ENCODE measurements around the gene VAV3. TPM values are rescaled to one million over a fixed set of nuclear protein-coding genes. Genes with fewer than 3 reads are reported as not detected.
"Not testable (repeated sequence)": the region's sequence is repeated elsewhere in the genome, so short reads cannot be mapped to it uniquely, and the experiment has no call there.

VAV3 gene, protein sequence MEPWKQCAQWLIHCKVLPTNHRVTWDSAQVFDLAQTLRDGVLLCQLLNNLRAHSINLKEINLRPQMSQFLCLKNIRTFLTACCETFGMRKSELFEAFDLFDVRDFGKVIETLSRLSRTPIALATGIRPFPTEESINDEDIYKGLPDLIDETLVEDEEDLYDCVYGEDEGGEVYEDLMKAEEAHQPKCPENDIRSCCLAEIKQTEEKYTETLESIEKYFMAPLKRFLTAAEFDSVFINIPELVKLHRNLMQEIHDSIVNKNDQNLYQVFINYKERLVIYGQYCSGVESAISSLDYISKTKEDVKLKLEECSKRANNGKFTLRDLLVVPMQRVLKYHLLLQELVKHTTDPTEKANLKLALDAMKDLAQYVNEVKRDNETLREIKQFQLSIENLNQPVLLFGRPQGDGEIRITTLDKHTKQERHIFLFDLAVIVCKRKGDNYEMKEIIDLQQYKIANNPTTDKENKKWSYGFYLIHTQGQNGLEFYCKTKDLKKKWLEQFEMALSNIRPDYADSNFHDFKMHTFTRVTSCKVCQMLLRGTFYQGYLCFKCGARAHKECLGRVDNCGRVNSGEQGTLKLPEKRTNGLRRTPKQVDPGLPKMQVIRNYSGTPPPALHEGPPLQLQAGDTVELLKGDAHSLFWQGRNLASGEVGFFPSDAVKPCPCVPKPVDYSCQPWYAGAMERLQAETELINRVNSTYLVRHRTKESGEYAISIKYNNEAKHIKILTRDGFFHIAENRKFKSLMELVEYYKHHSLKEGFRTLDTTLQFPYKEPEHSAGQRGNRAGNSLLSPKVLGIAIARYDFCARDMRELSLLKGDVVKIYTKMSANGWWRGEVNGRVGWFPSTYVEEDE
- total RNA-seq: 1.1 TPM in 2 replicates

DNA sequence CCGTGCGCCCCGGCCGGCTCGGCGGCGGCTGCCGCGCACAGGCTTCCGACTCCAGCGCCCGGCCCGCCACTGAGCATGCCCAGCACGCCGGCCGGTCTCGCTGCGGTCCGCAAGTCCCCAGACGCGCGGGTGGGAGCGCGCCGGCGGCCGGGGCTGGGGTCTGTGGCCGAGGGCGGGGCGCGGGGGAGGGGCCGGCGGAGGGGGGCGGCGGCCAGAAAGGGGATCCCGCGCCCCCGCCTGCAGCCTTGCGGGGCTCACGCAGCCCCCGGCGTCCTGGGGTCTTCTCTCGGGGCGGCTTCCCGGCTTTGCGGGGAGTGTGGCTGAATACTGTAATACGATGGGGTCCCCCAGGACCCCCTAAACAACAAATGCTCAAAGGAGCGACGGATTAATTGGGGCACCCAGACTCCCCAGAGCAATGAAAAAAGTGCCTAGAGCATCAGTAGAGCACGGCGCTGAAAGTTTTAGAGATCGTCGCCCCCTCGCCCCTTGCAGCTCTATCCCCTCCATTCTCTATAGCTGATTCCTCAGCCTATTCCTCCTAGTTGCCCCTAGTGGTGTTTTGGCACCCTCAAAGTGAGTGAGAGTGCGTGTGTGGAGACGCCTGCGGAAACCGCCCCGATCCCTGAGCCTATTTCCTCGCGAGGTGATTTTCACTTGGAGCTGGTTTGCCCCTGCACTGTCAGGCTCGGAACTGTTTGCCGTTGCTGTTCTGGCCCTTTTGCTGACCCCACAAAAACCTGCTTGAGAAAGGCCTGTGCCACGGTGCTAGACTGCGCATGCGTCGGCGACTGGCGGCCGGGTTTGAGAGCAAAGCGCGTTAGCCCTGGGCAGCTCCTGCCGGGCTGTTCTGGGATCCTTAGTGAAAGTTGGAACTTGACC is at the start of gene VAV3:
TSS of gene VAV3 (minus strand) at position 71 of the 882 bp plus-strand sequence. CDS start 311 bp downstream, outside the sequence.
- DNase-seq (ENCODE audit: low read depth, low spot score): no peak

DNA sequence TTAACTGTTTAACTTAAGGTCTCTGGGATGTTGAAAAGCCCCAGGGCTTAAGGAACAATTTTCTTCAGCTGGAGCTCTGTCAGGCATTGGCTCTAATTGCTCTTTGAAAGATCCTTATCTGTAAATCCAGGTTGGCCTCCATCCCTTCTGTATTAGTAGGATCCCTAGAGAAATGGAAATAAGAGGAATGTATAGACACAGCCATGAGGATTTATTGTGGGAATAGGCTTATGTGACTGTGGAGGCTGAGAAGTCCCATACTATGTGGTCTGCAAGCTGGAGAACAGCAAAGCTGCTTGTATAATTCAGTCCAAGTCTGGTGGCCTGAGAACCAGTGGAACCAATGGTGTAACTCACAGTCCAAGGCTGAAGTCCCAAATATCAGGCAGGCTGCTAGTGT is 47.6 kb upstream of the VAV3 start:
- DNase-seq (ENCODE audit: low read depth, low spot score): no peak

DNA sequence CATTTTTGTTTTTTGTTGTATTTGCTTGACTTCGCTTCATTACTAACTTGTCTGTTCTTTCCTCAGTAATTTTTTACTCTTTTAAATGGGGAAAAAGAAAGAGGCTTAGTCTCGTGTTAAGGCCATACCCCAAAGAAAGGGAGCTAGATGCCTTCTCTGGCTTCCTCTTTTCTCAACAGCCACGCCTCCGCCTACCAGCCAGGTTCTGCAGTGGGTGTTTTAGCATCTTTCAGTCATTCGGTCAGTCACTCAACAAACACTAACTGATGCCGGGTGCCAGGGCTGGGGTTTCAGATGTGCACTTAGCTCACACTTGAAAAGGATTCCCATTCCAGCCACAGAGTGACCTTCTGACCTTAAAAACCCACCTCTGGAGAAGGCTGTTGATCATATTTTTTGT is 46.3 kb upstream of the VAV3 start:
- no peak for DNase-seq (ENCODE audit: low read depth, low spot score)

DNA sequence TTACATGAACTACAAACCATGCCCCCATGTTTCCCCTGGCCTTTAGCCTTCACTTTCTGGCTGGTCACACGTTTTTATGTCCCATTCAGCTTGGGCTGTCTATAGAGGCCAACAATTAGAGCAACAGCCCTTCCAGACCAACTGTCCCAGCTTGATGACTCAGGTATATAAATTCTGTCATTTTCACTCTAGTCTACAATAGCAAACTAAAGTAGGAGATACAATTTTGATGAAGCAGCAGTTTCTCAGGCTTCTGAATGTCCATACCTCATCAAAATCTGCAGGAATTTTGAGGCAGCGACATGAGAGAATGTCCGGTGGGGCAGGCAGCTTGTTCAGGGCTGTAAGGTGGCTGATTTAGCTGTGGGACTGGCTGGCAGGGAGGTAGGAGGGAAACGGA is 45.6 kb upstream of the VAV3 start:
- DNase-seq (ENCODE audit: low read depth, low spot score): no peak

DNA sequence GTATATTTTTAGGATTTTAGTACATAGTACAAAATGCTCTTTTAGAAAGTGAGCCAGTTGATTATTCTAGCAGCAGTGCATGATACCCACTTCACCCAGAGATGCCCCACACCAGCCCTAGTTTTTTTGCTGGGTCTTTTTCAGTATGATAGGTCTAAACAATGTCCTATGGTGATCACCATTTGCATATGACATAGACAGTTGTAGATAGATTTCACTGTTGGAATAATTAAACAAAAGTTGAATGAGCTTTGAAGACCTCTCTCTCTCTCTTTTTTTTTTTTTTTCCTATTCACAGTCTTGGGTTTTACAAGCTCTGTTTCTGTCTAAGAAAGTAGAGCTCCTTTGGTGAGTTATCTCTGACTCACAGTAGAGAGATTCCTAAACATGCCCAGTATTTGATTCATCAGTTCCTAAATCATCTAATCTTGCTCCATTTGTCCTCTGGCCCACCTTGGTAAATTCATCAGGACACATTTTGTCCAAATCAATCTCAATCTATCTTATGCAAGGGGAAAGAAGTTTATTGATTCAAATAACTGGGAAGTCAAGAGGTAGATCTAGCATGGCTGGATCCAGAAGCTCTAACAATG is 44.7 kb upstream of the VAV3 start:
- DNase-seq (ENCODE audit: low read depth, low spot score): no peak

DNA sequence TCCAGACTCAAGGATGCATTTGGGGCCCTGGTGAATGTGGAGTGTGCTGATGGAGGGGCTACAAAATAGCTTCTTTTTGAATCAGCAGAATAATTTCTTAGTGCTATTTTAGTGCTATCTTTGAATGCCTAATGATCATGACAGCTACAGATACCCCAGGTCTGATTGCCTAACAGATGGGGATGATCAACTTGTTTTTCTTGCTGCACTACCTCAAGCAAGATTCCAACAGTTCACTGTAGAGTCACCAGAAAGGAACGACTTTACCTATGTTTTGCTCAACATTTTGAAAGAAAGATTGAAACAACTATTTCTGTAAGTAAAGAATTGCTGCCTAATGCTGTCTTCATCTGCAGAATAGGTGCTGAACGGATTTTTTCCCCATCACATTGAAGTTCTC is 42.6 kb upstream of the VAV3 start:
- DNase-seq (ENCODE audit: low read depth, low spot score): no peak

DNA sequence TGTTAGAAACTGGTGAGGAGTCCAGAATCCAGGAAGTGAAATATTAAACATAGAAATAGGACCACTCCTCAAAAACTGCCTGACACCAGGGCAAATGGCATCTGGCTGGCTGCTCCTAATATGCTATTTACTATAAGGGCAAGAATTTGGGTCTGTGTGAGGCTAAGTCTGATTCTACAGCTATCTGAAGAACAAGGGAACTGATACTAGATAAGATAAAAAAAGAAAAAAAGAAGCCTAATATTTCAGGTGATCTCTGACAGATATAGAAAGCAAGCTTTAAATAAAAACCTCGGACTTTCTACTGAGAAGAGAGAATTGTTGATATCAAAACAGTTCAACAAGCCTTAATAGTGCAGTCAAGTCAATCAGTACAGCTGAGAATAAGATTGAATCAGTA is 42.1 kb upstream of the VAV3 start:
- no peak for DNase-seq (ENCODE audit: low read depth, low spot score)

DNA sequence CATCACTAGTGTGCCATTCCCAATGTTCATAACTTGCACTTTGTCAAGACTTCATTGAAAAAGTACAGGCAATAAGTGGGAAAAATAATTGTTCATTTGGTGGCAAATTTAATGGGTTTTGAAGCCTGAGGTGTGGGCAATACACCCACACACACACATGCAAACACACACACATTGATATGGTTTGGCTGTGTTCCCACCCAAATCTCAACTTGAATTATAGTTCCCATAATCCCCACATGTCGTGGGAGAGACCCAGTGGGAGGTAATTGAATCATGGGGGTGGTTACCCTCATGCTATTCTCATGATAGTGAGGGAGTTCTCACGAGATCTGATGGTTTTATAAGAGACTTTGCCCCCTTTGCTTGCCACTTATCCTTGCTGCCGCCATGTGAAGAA is 39.9 kb upstream of the VAV3 start:
- DNase-seq (ENCODE audit: low read depth, low spot score): not testable (repeated sequence)

DNA sequence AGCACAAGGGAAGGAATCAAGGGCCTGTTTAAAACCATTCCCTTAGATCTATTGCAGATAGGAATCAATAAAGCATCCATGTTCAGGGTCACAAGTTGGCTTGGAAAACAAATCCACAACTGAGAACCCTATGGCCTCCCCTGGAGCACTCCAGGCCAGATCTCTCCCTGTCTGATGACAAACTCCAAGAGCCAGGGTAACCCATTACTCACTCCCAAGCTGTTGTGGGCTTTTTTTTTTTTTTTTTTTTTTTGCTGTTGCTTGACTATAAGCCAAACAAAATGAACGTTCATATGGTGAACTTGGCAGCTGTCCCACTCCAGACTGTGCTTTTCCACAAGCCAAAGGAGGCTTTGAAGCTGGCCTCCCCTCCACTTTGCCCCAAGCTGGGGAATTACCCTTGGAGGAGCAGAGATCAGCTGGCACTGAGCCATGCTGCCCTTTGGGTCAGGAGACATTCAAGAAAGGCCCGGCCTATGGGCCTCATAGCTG is 35.7 kb upstream of the VAV3 start:
- DNase-seq (ENCODE audit: low read depth, low spot score): peak; percentile 63

DNA sequence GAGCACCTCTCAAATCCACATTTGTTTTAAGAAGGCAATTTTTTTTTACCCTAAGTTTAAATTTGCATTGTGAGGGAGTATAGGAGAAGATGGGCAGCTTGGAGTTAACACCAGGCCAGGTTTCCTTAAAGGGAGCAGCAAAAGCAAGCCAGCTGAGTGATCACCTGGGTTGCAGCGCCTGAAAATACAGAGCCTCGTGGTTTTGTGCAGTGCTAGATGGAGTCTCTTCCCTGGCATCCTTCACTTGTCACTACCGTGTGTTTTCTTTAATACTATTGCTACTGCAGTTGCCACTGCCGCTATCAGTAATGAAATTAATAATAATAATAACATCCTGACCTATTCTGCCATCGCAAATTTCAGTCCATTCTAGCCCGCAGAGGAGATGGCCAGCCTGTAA is 35.2 kb upstream of the VAV3 start:
- DNase-seq (ENCODE audit: low read depth, low spot score): no peak

DNA sequence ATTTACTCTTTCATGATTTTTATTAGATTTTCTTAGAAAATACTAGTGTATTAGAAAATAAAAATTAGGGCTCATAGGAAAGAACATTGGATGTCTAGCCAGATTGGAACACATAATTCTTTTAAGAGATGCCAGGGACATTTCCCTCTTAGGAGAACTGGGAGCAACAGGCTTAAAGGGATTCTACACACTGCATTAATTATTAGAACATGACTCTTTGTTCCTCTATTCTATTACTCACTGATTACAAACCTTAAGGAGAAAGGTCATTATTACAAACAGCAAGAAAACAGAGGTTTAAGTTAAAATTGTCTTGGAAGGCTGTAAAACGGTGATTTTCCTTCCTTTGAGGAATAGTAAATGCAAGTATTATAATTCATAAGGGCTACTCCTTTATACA is 32.9 kb upstream of the VAV3 start:
- DNase-seq (ENCODE audit: low read depth, low spot score): no peak

DNA sequence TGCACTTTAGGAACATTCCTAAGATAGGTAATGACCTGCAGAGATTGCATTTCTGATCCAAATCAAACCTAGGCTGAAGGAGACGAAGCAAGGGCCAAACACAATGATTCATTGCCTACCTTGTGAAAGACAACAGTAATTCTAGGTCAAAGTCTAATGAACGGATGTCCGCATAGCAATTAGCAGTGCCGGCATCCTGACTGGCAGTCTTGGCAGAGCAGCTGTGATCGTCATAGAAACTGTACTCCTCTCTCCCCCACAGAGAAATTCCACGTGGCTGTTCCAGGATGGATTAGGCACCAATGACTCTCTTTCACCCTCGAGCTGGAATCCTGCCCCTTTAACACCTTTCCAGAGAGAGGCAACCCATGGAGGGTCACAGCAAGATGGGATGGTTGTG is 28.9 kb upstream of the VAV3 start:
- DNase-seq (ENCODE audit: low read depth, low spot score): no peak

DNA sequence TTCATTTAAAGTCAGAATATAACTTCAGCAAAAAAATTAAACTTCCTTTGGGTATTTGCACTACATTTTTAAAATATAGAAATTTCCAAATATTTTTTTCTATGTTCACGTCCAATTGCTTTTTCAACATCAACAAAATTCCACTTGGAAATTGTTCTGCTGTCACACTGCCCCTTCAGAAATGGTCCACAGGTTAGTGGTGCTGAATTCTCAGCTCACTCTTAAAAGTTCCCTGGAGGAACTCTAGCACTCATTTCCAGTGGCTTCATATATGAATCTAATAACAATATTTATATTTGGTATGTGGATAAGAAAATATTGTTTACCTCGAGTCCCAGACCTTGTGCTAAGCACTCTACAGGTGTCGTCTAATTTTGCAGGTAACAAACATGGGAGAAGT is 27.4 kb upstream of the VAV3 start:
- DNase-seq (ENCODE audit: low read depth, low spot score): no peak

DNA sequence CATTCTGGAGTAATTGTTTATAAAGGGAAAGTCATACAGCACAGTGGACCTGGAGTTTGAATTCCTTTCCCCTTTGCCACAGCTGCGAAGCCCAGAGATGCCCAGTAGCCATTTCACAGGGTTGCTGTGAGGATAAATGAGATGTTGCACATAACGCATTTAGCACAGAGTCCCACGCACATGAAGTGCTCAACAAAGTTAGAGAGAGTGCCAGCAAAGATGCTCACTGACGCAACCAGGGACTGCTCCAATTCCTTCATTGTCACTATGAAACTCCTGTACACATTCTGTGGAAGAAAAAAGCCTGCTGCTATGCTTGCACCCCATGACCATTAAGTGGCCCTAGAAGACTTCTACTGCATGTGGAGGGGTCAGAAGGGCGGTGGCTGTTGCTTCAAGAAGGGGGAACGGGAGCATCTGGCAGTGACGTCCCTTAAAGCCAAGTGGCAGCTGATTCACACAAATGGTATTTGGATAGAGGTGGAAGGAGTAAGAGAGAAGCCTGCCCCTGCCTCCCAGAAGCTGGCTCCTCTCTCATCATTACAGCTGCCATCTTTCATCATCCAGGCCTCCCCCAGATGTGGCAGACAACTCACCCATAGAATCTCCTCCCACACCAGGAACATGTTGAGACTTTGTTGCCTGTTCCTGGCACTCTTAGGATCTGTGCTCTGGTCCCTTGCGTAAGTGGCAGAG is 26.5 kb upstream of the VAV3 start:
- DNase-seq (ENCODE audit: low read depth, low spot score): no peak

DNA sequence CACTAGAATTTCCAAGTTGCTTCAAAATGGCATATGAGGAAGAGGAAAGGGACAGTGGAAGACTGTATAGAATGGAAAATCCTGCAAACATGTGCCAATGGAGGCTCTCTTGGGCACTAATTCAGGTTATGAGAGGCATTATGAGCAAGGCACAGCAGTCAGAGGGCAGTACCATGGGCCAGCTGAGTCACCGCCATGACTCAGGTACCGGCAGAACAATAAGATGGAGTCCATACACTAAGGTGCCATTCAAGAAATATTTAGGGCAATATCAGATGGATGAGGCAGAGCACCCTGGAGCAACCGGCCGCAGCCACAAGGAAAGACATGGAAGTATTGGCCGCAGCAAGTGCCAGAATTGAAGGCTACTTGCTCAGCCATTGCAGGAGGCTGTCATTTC is 25.6 kb upstream of the VAV3 start:
- DNase-seq (ENCODE audit: low read depth, low spot score): no peak

DNA sequence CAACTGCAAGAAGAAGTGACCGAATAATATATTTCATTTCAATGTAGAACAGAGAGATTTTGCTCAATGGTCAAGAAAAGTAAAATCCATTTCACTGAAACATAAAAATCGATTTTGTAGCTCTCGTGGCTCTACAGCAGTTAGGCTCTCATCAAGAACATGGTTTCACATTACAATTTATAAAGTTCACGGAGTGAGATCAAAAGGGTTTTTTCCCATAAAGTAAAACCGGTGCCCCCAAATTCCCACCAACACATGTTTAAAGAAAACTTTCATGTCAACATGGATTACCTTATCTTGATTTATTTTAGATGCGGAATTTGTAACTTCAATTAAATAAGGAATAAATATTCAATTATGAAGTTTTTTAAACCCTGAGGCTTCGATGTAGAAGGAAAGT is 16.3 kb upstream of the VAV3 start:
- no peak for DNase-seq (ENCODE audit: low read depth, low spot score)

DNA sequence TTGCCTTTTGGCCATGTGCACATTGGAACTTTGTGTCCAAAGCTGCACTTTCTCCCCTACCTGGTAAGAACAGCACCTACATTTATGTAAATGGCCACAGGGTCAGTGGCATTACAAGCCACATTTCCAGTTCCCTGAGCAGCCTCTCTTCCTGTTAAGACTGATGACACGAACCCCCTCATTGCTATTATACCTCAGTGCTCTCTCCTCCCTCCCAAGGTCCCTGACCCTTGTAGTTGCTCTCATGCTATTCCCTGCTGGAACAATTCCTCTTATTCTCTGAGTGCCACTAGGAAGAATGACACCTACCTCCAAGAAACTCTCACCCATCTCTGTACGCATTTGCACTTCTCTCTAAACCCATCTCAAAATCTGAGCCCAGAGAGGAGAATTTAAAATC is 14.9 kb upstream of the VAV3 start:
- DNase-seq (ENCODE audit: low read depth, low spot score): no peak

DNA sequence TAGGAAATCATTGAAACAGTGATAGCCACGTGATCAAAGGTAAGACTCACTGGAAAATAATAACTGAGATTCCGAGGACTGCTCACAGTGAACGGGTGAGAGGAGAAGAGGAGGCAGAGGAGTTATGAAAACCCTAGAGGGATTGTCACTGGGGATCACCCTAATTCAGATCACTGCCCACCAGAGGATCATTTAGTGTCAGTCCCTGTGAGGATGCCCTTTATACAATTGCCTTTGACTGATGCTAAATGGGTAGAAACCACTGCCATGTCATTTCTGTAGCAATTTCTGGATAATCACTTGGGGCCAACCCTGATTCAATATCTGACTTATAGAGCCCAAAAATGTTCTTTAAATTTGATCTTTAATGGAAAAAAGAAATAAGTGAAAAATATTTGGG is 14.1 kb upstream of the VAV3 start:
- DNase-seq (ENCODE audit: low read depth, low spot score): no peak

DNA sequence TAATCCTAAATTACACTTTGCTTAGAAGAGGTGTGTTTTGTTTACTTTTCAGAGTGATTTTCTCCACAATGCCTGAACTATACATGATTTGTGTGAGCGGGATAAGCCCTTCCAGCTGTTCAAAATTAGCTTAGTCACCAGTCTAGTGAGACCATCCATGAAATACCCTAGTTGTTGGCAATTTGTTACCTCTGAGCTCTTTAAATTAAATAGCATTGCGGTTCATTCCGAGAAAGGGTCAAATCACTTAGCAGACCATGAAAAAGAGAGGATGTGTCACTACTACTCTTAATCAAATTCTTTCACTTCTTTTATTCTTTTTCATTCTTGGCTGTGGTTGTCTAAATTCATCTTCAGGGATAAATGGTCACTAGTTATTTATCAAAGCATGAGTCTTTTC is 11.9 kb upstream of the VAV3 start:
- no peak for DNase-seq (ENCODE audit: low read depth, low spot score)

DNA sequence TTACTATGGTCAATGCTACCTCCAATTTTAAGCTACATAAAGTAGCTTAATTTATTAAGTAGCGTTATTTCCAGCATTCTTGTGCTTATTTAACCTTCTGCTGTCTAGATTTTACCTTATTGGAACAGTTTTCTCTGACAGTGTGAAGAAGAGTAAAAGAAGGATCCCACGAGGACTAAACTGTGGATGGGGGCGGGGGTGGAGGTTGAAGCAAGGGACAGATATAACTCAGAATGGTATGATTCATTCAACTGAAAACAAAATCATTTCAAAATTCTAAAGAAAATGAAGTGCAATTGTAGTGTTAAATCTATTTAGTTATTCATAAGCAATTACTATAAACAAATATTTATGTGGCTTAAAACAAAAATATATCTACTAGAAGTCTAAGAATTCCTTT is 11.5 kb upstream of the VAV3 start:
- no peak for DNase-seq (ENCODE audit: low read depth, low spot score)

DNA sequence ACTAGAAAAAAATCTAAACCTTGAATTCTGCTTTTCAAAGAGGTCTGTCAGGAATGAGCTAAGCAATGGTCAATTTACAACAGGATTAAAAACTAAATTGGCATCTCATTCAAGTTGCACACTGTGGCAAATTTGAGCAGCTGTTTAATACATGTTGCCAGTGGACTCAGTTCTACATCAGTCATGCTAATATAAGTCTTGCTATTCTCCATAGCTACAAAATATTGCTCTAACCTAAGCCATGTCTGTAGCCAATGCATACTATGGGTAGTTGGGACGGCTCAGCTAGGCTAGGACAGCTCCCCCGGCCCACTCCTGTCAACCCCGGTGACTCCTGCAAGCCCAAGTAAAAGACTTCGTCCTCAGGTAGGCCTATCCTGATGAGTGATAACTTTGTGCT is 10.9 kb upstream of the VAV3 start:
- no peak for DNase-seq (ENCODE audit: low read depth, low spot score)

Measured in pulmonary artery endothelial cell (primary cell).